H54 (cell line): ENCODE measurements around the gene TASOR.

ENCODE experiments used
- DNase-seq: peaks from one replicate; pipeline ENCODE4 v3.0.0; 2011; ENCODE audit warnings: low spot score, mixed read lengths; ENCODE audit not compliant: insufficient read length
- FAIRE-seq: peaks from 3 replicates; lab custom pipeline; 2011; peaks lifted over from hg19 to GRCh38; lab: Jason Lieb, UNC
- POLR2A ChIP-seq: IDR thresholded peaks from 2 replicates; pipeline ENCODE4 v1.6.1; 2011; ENCODE audit warnings: low read depth, mild to moderate bottlenecking, low read length

The TASOR gene

DNA sequence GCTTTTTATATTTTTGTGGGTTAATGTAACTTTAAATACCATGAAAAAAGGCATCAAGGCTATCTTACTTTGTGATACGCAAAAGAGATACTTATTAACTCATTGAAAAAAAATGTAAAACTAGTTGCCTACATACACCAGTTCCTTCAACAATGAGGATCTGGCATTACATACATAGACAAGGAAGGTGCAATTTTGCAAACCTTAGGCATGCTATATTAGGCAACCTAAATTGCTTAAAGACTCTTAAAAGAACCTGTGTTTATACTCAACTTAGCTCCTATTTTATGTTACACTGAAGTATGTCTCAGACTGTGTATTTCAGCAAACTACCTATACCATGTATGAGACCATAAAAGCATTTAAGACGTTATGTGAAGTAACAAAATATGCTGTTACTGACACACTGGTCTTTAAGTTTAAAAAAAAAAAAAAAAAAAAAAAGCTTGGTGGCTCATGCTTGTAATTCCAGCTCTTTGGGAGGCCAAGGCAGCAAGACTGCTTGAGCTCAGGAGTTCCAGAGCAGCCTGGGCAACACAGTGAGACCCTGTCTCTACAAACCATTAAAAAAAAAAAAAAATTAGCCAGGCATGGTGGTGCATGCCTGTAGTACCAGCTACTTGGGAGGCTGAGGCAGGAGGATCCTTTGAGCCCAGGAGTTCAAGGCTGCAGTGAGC lies 9.1 kb downstream of the TASOR start:
- DNase-seq (no peak), FAIRE-seq (peak; percentile 30)
- no peak for TF ChIP-seq POLR2A

DNA sequence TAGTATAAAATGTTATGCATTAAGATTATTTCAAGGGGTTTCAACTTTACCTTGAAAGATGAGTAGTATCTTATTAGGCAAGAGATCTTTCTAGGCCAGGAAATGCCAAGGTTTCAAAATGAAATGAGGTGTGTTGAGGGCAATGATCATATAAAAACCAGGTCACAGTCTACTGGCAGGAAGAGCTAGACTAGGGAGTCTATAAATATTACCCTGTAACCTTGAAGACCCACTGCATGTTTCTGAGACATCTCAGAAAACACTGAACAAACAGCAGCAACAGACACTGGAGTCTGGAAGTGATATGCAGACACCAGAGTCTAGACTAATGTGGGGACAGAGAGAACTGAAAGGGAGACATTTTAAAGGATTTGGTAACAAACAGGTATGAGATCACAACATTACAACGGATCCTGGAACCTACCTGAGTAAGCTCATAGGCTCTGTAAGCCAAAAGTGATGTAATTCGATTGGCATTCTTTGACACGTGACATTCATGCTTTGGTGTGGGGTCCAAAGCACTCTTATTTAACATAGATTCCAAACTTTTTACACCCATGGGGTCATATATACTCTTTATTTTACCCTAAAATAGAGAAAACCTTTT lies 15.0 kb downstream of the TASOR start:
- FAIRE-seq, result no peak
- DNase-seq, result no peak
- no peak for TF ChIP-seq POLR2A

DNA sequence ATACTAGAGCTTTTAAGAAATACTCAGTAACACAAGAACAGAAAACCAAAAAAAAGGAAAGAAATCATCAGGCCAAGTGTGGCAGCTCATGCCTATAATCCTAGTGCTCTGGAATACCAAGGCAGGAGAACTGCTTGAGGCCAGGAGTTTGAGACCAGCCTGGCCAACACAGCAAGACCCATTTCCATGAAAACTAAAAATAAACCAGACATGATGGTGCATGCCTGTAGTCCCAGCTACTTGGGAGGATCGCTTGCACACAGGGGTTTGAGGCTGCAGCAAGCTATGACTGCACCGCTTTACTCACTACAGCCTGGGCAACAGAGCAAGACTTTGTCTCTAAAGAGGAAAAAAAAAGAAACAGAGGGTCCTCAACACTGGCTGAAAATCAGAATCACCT lies 18.2 kb downstream of the TASOR start:
- TF ChIP-seq POLR2A, result no peak
- DNase-seq (no peak), FAIRE-seq (no peak)

DNA sequence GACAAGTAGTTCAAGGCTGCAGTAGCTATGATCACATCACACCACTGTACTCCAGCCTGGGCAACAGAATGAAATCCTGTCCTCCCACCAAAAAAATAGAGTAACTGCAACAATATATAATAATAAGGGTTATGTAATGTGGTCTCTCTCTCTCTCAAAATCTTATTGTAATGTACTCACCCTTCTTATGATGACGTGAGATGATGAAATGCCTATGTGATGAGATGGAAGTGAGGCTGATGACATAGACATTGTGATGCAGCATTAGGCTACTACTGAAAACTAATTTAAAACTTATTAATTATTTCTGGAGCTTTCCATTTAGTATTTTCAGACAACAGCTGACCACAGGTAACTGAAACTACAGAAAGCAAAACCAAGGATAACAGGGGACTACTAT lies 27.4 kb downstream of the TASOR start:
- no peak for FAIRE-seq
- no peak for DNase-seq
- no peak for TF ChIP-seq POLR2A

DNA sequence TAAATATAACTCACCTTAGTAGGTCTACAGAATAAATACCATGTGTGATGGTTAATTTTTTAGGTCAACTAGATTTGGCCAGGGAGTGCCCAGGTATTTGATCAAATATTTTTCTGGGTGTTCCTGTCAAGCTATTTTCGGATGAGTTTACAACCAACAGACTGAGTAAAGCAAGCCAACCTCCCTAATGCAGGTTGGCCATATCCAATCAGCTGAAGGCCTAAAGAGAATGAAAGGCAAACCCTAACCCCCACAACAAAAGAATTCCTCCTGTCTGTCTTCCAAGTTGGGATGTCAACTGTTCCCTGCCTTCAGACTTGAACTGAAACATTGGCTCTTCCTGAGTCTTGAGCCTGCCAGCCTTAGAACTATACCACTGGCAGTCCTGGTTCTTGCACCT lies 28.6 kb downstream of the TASOR start:
- no peak for TF ChIP-seq POLR2A
- no peak for DNase-seq

DNA sequence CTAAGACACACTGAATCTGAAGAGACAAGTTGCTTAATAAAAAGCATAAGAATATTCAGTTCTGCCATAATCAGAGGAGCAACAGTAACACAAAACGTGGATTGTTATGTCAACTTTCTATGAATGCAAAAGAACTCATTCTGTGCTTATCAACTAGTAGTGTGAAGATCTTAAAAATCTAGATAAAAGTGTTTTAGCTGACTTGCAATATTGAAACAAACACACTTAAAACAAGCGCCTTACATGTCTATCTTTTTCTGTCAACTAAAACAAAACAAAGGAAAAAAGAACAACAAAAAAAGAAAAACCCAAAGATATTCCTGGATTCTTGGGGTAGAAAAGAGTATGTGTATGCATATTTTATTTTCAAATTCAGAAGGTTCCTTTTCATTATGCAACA lies 37.7 kb downstream of the TASOR start:
- no peak for TF ChIP-seq POLR2A
- no peak for FAIRE-seq

More for the DNA sequence above, 28.6 kb downstream of the TASOR start:
- no peak for FAIRE-seq

DNA sequence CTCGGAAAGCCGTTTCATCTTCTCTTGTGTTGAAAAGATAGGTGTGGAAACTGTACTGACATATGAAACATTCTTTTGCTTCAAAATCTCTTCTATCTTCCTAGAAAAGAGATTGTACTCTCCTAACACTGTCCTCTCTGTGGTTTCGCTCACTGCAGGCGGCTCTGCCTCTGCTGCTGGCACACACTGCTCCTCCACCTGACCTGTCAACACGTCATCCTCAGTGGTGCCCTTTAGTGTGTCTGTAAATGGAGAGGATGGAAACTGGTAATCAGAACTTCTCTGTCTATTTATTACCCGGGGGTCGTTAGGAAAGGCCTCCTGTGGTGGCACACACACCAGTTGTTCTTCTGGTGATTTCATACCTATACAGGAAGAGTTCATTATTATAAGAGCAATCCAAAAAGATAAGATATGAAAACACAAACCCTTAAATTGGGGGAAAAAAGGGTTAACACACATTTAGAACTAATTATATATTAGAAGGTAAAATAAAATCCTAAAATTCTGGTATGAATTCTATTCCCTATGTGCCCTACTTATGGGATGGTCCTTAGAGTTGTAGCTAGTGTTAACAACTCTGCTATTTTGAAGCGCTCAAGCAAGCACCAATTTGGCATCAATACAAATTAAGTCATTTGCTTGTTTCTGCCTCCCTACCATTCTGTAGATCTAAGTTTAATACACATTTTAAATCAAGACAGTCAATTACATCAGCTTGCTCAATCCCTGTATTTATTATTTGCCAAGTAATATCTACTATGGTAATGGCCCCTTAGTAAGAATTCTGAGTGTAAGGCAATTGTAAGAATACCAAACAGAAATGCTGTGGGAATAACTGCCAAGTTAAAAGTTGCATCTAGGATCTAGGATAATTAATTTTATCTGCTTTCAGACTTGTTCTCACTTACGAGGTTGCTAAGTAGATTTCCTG lies 49.2 kb downstream of the TASOR start:
- no peak for FAIRE-seq

More for the DNA sequence above, 37.7 kb downstream of the TASOR start:
- DNase-seq, result no peak

More for the DNA sequence above, 49.2 kb downstream of the TASOR start:
- DNase-seq, result no peak
- no peak for TF ChIP-seq POLR2A
